Activated CD4-positive, CD25-positive, alpha-beta regulatory T cell treated with anti-CD3 and anti-CD28 coated beads, Interleukin-2, amount 50 U/mL, for 16 hours (primary cell): ENCODE data around the gene ASAP2.

Source experiments
- DNase-seq: peaks from one replicate; pipeline ENCODE4 v3.0.0-alpha.2; 2020; ENCODE audit warnings: low read depth, low spot score

Gene ASAP2

GRCh38 chr2:9179572-9180201 is 26.9 kb upstream of the ASAP2 start:
- no peak for DNase-seq

GRCh38 chr2:9184361-9184760 is 22.3 kb upstream of the ASAP2 start:
- DNase-seq: no peak

- DNase-seq: no peak
Observed at GRCh38 chr2:9187620-9188214, 18.9 kb upstream of the ASAP2 start.

GRCh38 chr2:9188823-9189222 is 17.8 kb upstream of the ASAP2 start:
- DNase-seq: no peak

GRCh38 chr2:9189901-9190300 is 16.7 kb upstream of the ASAP2 start:
- no peak for DNase-seq

GRCh38 chr2:9191041-9191481 is 15.6 kb upstream of the ASAP2 start:
- DNase-seq: no peak

GRCh38 chr2:9192712-9193111 is 13.9 kb upstream of the ASAP2 start:
- DNase-seq: no peak

GRCh38 chr2:9194352-9194751 is 12.3 kb upstream of the ASAP2 start:
- no peak for DNase-seq

- no peak for DNase-seq
Observed at GRCh38 chr2:9196637-9197036, 10.0 kb upstream of the ASAP2 start.

- DNase-seq: no peak
Observed at GRCh38 chr2:9197916-9198315, 8.7 kb upstream of the ASAP2 start.

- DNase-seq: no peak
Observed at GRCh38 chr2:9199716-9200632, 6.6 kb upstream of the ASAP2 start.

- DNase-seq: no peak
Observed at GRCh38 chr2:9200633-9201015, 6.0 kb upstream of the ASAP2 start.

GRCh38 chr2:9201185-9201891 is 5.3 kb upstream of the ASAP2 start:
- no peak for DNase-seq

GRCh38 chr2:9203006-9203405 is 3.6 kb upstream of the ASAP2 start:
- DNase-seq: no peak

GRCh38 chr2:9203876-9204275 is 2.7 kb upstream of the ASAP2 start:
- no peak for DNase-seq

- DNase-seq: no peak
Observed at GRCh38 chr2:9204939-9205338, 1.7 kb upstream of the ASAP2 start.

GRCh38 chr2:9205486-9205885 is 1.1 kb upstream of the ASAP2 start:
- DNase-seq: no peak

- DNase-seq: no peak
Observed at GRCh38 chr2:9206991-9207640, 504 bp downstream of the ASAP2 start.

GRCh38 chr2:9207641-9208311 is 1.2 kb downstream of the ASAP2 start:
- DNase-seq: no peak

- DNase-seq: no peak
Observed at GRCh38 chr2:9208875-9209274, 2.3 kb downstream of the ASAP2 start.

- DNase-seq: no peak
Observed at GRCh38 chr2:9210030-9210429, 3.4 kb downstream of the ASAP2 start.
